ENCODE measurements around the gene UNG. TPM values are rescaled to one million over a fixed set of nuclear protein-coding genes. Genes with fewer than 3 reads are reported as not detected.

UNG gene
- total RNA-seq, 1 experiment from 2014 or later, result 74.4 TPM

DNA sequence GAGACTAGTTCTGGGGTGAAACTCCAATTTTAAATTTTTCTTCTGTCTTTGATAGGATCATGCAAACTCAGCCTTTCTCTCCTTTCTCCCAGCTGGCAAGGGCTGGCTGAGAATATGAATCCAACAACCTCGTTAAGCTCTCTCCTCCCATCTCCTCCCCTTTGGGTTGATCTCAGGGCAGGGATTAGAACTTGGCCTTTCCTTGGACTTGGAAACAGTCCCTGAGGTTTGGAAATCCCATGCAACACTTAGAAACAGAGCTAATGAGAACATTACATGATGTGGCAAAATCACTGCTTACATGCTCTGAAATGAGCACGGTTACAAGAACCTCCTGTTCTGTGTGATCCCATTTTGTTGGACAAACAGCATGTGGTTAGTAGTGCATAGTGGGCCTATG, 50.6 kb downstream of the UNG start:
- DNase-seq (ENCODE audit: low read depth, low spot score) (no peak), ATAC-seq (no peak)
- Histone ChIP-seq H3K27me3 (ENCODE audit: control insufficient read depth, insufficient read depth, low read length) (no peaks in the 10 kb centered on the region), H3K36me3 (ENCODE audit: control insufficient read depth, insufficient read depth, low read length) (no peaks in the 10 kb centered on the region), H3K4me1 (ENCODE audit: control insufficient read depth, insufficient read depth, low read length) (no peaks in the 10 kb centered on the region), H3K27ac (ENCODE audit: low read length) (no peak overlapping the region), H3K9me3 (ENCODE audit: control insufficient read depth, insufficient read depth, low read depth, low read length) (no peaks in the 10 kb centered on the region), H3K4me3 (ENCODE audit: low read depth in 2 of 2, low read length in 2 of 2) (no peak overlapping the region)
- CTCF ChIA-PET, result no interaction called here
- in situ Hi-C loops (cut with HindIII; ENCODE audit: low pct_unique_long_range_greater_than_20kb, low sequenced_read_pairs), result no loop called here
- POLR2A ChIA-PET, result no interaction called here
- no TSS peak for BruUV-seq (replicated peaks)
- no peak for TF ChIP-seq SIN3A (IDR thresholded peaks at IDR 0.05; ENCODE audit: borderline replicate concordance, insufficient read depth, low read depth, low read length)
- TF ChIP-seq TCF7L2 (IDR thresholded peaks at IDR 0.05; ENCODE audit: low read depth, low read length), result no peak
- TF ChIP-seq POLR2AphosphoS5 (IDR thresholded peaks at IDR 0.05; ENCODE audit: low read depth, low read length), result no peak
- TF ChIP-seq, protein P1, sequence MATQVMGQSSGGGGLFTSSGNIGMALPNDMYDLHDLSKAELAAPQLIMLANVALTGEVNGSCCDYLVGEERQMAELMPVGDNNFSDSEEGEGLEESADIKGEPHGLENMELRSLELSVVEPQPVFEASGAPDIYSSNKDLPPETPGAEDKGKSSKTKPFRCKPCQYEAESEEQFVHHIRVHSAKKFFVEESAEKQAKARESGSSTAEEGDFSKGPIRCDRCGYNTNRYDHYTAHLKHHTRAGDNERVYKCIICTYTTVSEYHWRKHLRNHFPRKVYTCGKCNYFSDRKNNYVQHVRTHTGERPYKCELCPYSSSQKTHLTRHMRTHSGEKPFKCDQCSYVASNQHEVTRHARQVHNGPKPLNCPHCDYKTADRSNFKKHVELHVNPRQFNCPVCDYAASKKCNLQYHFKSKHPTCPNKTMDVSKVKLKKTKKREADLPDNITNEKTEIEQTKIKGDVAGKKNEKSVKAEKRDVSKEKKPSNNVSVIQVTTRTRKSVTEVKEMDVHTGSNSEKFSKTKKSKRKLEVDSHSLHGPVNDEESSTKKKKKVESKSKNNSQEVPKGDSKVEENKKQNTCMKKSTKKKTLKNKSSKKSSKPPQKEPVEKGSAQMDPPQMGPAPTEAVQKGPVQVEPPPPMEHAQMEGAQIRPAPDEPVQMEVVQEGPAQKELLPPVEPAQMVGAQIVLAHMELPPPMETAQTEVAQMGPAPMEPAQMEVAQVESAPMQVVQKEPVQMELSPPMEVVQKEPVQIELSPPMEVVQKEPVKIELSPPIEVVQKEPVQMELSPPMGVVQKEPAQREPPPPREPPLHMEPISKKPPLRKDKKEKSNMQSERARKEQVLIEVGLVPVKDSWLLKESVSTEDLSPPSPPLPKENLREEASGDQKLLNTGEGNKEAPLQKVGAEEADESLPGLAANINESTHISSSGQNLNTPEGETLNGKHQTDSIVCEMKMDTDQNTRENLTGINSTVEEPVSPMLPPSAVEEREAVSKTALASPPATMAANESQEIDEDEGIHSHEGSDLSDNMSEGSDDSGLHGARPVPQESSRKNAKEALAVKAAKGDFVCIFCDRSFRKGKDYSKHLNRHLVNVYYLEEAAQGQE (IDR thresholded peaks at IDR 0.05; ENCODE audit: insufficient read depth in 1 of 2, low read depth in 2 of 2, low read length in 1 of 2), result no peak
- no peak for TF ChIP-seq CTCF (IDR thresholded peaks at IDR 0.05)
- intact Hi-C loops (cut with micrococcal nuclease; ENCODE audit: unreplicated experiment), result no loop called here

- no peak overlapping the region for H3K27ac ChIP-seq (ENCODE audit: low read length)
- in situ Hi-C loops (cut with HindIII; ENCODE audit: low pct_unique_long_range_greater_than_20kb, low sequenced_read_pairs) (no loop called here), intact Hi-C loops (cut with micrococcal nuclease; ENCODE audit: unreplicated experiment) (no loop called here)
- no peaks in the 10 kb centered on the region for H3K27me3 ChIP-seq (ENCODE audit: control insufficient read depth, insufficient read depth, low read length)
- H3K4me3 ChIP-seq (ENCODE audit: low read depth in 2 of 2, low read length in 2 of 2), result no peak overlapping the region
- H3K36me3 ChIP-seq (ENCODE audit: control insufficient read depth, insufficient read depth, low read length), result no peaks in the 10 kb centered on the region
- ATAC-seq, result no peak
- no peaks in the 10 kb centered on the region for H3K4me1 ChIP-seq (ENCODE audit: control insufficient read depth, insufficient read depth, low read length)
- BruUV-seq (replicated peaks), result no TSS peak
- no peaks in the 10 kb centered on the region for H3K9me3 ChIP-seq (ENCODE audit: control insufficient read depth, insufficient read depth, low read depth, low read length)
- ChIA-PET CTCF (interaction anchor here (0.6 kb wide), 1 partner anchor 44 kb away, joined by 6 read pairs; no protein-coding TSS in a partner anchor), POLR2A (no interaction called here)
- no peak for DNase-seq (ENCODE audit: low read depth, low spot score)
- TF ChIP-seq, protein P1 (IDR thresholded peaks at IDR 0.05; ENCODE audit: insufficient read depth in 1 of 2, low read depth in 2 of 2, low read length in 1 of 2), result no peak
- TF ChIP-seq TCF7L2 (IDR thresholded peaks at IDR 0.05; ENCODE audit: low read depth, low read length) (no peak), POLR2AphosphoS5 (IDR thresholded peaks at IDR 0.05; ENCODE audit: low read depth, low read length) (no peak), SIN3A (IDR thresholded peaks at IDR 0.05; ENCODE audit: borderline replicate concordance, insufficient read depth, low read depth, low read length) (no peak), CTCF (IDR thresholded peaks at IDR 0.05) (no peak)
These were observed 52.8 kb downstream of the UNG start for GRCh38 chr12:109150124-109150640.
